WTC11 (cell line): ENCODE measurements around the gene ARHGAP6. TPM values are rescaled to one million over a fixed set of nuclear protein-coding genes. Genes with fewer than 3 reads are reported as not detected.

Experiments used
- ATAC-seq: fragments of 200-7000 bp; cut with Tn5 transposase; 2 replicates; pipeline ENCODE4 v1.10.0; 2021; ENCODE audit warnings: mild to moderate bottlenecking, moderate library complexity
- CTCF ChIA-PET: fragments of 300-600 bp; sonication (Branson Sonifier 250); formaldehyde crosslinking; loops from one replicate; lab custom pipeline; 2021; ENCODE audit warnings: antibody characterized with exemption; lab: Charles Lee
- POLR2A ChIA-PET: fragments of 350-600 bp; sonication (Branson Sonifier 250); formaldehyde crosslinking; loops from one replicate; lab custom pipeline; 2021; ENCODE audit warnings: antibody characterized with exemption; lab: Charles Lee
- DNase-seq: peaks from one replicate; pipeline ENCODE4 v3.0.0; 2021; ENCODE audit warnings: low spot score
- H3K27ac Mint-ChIP-seq: 2 replicates; pipeline ENCODE4 v1.8.0; 2021; ENCODE audit warnings: mixed read lengths
- H3K27me3 Mint-ChIP-seq: 2 replicates; pipeline ENCODE4 v1.8.0; 2021; ENCODE audit warnings: low read depth, mild to moderate bottlenecking, moderate library complexity, mixed read lengths
- H3K36me3 Mint-ChIP-seq: 2 replicates; pipeline ENCODE4 v1.8.0; 2021; ENCODE audit warnings: mixed read lengths
- H3K4me1 Mint-ChIP-seq: 2 replicates; pipeline ENCODE4 v1.8.0; 2022; ENCODE audit warnings: mixed read lengths
- H3K4me3 Mint-ChIP-seq: 2 replicates; pipeline ENCODE4 v1.8.0; 2021; ENCODE audit warnings: mild to moderate bottlenecking, moderate library complexity, mixed read lengths
- H3K9me3 Mint-ChIP-seq: 2 replicates; pipeline ENCODE4 v1.8.0; 2021; ENCODE audit warnings: mixed read lengths
- ESRRA ChIP-seq: sonication (generic); formaldehyde crosslinking; IDR thresholded peaks from 2 replicates; pipeline ENCODE4 v1.8.1; 2022; ENCODE audit warnings: mild to moderate bottlenecking, missing genetic modification reagents, borderline replicate concordance
- FOXP1 ChIP-seq: sonication (generic); formaldehyde crosslinking; IDR thresholded peaks from 2 replicates; pipeline ENCODE4 v1.8.0; 2022; ENCODE audit warnings: missing genetic modification reagents, mild to moderate bottlenecking, moderate library complexity, borderline replicate concordance
- GRHL2 ChIP-seq: fragments of 250-450 bp; sonication (Bioruptor Pico); IDR thresholded peaks from 2 replicates; pipeline ENCODE4 v1.8.0; 2022; ENCODE audit warnings: mild to moderate bottlenecking, moderate library complexity; ENCODE audit not compliant: insufficient replicate concordance, severe bottlenecking
- HMGA2 ChIP-seq: fragments of 250-450 bp; sonication (Bioruptor Pico); IDR thresholded peaks from 2 replicates; pipeline ENCODE4 v1.4.0; 2021; ENCODE audit warnings: mild to moderate bottlenecking, moderate library complexity
- ZBTB21 ChIP-seq: sonication (generic); formaldehyde crosslinking; IDR thresholded peaks from 2 replicates; pipeline ENCODE4 v1.8.1; 2023; ENCODE audit warnings: mild to moderate bottlenecking, missing genetic modification reagents, borderline replicate concordance
- total RNA-seq: library from RNA; stranded (reverse); gene quantifications from 3 replicates; pipeline ENCODE4 v1.2.3, GENCODE V29; 2021
- TF ChIP-seq, protein P1 (sequence below): sonication (generic); formaldehyde crosslinking; IDR thresholded peaks from 2 replicates; pipeline ENCODE4 v1.8.1; 2023; ENCODE audit warnings: mild to moderate bottlenecking, missing genetic modification reagents
- TF ChIP-seq, protein P2 (sequence below): sonication (generic); formaldehyde crosslinking; IDR thresholded peaks from 2 replicates; pipeline ENCODE4 v1.8.0; 2023; ENCODE audit warnings: mild to moderate bottlenecking, missing genetic modification reagents
- TF ChIP-seq, protein P3 (sequence below): sonication (generic); formaldehyde crosslinking; IDR thresholded peaks from 2 replicates; pipeline ENCODE4 v1.8.0; 2022; ENCODE audit warnings: mild to moderate bottlenecking, missing genetic modification reagents
- TF ChIP-seq, protein P4 (sequence below): sonication (generic); formaldehyde crosslinking; IDR thresholded peaks from 2 replicates; pipeline ENCODE4 v1.8.1; 2022; ENCODE audit warnings: missing genetic modification reagents, borderline replicate concordance
- TF ChIP-seq, protein P5 (sequence below): sonication (generic); formaldehyde crosslinking; IDR thresholded peaks from 2 replicates; pipeline ENCODE4 v1.8.0; 2022; ENCODE audit warnings: mild to moderate bottlenecking, missing genetic modification reagents
- TF ChIP-seq, protein P6 (sequence below): sonication (generic); formaldehyde crosslinking; IDR thresholded peaks from 2 replicates; pipeline ENCODE4 v1.8.0; 2023; ENCODE audit warnings: missing genetic modification reagents, mild to moderate bottlenecking, borderline replicate concordance

The ARHGAP6 gene
- total RNA-seq, 1 experiment from 2014 or later = 1.0 TPM

DNA sequence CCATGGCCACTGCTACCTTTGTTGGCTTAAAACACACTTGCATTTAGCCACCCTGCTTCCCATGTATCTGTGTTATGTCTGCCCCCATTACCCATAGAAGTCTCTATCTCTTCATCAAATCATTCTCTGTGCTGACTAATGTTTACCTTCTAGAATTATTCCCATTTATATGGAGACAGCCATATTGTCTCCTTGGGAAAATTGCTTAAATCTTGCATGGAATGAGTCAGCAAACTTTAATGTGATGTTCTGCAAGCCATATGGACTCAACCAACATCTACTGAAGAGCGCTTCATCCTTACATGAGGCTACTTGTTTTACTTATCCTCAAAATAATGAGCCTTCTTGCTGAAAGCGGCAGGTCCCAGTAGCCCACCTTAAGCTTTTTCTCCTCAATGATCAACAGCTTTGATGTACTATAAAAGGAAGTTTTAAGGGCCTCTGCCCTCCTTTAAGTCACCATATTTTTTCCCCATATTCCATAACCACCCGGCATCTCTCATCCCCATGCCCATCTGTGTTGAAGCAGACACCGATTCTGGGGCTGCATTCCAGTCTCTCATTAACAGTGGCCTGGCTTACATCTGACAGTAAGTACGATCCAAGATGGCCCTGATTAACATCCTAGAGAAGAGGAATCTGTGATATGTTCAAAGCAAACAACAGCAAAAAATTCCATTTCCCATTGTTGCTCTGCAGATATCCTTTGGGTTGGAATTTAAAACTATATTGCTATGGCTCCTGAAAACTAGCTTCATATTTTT is 130.4 kb downstream of the ARHGAP6 start:
- POLR2A ChIA-PET = no interaction called here
- Mint-ChIP-seq H3K36me3 (no peaks in the 10 kb centered on the region), H3K4me1 (peaks cover 5% of the 10 kb centered on the region; the same call in 1 of the 2 replicates), H3K27ac (no peak overlapping the region), H3K4me3 (no peak overlapping the region), H3K27me3 (peaks cover 50% of the 10 kb centered on the region), H3K9me3 (no peaks in the 10 kb centered on the region)
- CTCF ChIA-PET = no interaction called here
- no peak for ATAC-seq
- TF ChIP-seq, protein P1, sequence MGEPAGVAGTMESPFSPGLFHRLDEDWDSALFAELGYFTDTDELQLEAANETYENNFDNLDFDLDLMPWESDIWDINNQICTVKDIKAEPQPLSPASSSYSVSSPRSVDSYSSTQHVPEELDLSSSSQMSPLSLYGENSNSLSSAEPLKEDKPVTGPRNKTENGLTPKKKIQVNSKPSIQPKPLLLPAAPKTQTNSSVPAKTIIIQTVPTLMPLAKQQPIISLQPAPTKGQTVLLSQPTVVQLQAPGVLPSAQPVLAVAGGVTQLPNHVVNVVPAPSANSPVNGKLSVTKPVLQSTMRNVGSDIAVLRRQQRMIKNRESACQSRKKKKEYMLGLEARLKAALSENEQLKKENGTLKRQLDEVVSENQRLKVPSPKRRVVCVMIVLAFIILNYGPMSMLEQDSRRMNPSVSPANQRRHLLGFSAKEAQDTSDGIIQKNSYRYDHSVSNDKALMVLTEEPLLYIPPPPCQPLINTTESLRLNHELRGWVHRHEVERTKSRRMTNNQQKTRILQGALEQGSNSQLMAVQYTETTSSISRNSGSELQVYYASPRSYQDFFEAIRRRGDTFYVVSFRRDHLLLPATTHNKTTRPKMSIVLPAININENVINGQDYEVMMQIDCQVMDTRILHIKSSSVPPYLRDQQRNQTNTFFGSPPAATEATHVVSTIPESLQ (CRISPR knock-in tag) = no peak
- no peak for TF ChIP-seq HMGA2 (CRISPR knock-in tag)
- TF ChIP-seq ESRRA (CRISPR knock-in tag) = no peak
- TF ChIP-seq, protein P2, sequence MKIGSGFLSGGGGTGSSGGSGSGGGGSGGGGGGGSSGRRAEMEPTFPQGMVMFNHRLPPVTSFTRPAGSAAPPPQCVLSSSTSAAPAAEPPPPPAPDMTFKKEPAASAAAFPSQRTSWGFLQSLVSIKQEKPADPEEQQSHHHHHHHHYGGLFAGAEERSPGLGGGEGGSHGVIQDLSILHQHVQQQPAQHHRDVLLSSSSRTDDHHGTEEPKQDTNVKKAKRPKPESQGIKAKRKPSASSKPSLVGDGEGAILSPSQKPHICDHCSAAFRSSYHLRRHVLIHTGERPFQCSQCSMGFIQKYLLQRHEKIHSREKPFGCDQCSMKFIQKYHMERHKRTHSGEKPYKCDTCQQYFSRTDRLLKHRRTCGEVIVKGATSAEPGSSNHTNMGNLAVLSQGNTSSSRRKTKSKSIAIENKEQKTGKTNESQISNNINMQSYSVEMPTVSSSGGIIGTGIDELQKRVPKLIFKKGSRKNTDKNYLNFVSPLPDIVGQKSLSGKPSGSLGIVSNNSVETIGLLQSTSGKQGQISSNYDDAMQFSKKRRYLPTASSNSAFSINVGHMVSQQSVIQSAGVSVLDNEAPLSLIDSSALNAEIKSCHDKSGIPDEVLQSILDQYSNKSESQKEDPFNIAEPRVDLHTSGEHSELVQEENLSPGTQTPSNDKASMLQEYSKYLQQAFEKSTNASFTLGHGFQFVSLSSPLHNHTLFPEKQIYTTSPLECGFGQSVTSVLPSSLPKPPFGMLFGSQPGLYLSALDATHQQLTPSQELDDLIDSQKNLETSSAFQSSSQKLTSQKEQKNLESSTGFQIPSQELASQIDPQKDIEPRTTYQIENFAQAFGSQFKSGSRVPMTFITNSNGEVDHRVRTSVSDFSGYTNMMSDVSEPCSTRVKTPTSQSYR (CRISPR knock-in tag) = no peak
- TF ChIP-seq ZBTB21 (CRISPR knock-in tag) = no peak
- TF ChIP-seq, protein P3, sequence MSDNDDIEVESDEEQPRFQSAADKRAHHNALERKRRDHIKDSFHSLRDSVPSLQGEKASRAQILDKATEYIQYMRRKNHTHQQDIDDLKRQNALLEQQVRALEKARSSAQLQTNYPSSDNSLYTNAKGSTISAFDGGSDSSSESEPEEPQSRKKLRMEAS (CRISPR knock-in tag) = no peak
- DNase-seq = no peak

DNA sequence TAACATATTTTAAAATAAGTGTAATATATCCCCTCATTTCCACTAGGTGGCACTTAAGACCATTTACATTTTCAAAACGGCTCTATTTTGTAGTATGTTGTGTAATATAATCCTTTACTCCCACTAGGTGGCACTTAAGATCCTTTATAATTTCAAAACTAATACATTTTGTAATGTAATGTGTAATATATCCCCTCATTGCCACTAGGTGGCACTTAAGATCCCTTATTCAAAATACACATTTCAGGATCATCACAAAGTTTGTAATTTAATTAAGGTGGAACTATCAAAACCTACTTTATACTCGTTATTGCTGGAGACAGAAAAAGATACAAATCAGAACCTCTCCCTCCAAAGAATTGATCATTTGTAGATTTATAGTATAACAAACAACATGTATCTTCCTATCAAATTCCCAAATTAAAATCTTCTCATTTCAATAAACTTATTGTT is 132.5 kb downstream of the ARHGAP6 start:
- H3K4me1 Mint-ChIP-seq = peaks cover 5% of the 10 kb centered on the region; the same call in 1 of the 2 replicates
- no peak for DNase-seq
- peak; percentile 71 for ATAC-seq
- H3K9me3 Mint-ChIP-seq = no peaks in the 10 kb centered on the region
- no peaks in the 10 kb centered on the region for H3K36me3 Mint-ChIP-seq
- ChIA-PET CTCF (no interaction called here), POLR2A (no interaction called here)
- H3K27me3 Mint-ChIP-seq = peaks cover 31% of the 10 kb centered on the region
- TF ChIP-seq GRHL2 = no peak
- TF ChIP-seq, protein P4, sequence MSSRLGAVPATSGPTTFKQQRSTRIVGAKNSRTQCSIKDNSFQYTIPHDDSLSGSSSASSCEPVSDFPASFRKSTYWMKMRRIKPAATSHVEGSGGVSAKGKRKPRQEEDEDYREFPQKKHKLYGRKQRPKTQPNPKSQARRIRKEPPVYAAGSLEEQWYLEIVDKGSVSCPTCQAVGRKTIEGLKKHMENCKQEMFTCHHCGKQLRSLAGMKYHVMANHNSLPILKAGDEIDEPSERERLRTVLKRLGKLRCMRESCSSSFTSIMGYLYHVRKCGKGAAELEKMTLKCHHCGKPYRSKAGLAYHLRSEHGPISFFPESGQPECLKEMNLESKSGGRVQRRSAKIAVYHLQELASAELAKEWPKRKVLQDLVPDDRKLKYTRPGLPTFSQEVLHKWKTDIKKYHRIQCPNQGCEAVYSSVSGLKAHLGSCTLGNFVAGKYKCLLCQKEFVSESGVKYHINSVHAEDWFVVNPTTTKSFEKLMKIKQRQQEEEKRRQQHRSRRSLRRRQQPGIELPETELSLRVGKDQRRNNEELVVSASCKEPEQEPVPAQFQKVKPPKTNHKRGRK = no peak
- TF ChIP-seq, protein P5, sequence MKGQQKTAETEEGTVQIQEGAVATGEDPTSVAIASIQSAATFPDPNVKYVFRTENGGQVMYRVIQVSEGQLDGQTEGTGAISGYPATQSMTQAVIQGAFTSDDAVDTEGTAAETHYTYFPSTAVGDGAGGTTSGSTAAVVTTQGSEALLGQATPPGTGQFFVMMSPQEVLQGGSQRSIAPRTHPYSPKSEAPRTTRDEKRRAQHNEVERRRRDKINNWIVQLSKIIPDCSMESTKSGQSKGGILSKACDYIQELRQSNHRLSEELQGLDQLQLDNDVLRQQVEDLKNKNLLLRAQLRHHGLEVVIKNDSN = no peak
- TF ChIP-seq, protein P6, sequence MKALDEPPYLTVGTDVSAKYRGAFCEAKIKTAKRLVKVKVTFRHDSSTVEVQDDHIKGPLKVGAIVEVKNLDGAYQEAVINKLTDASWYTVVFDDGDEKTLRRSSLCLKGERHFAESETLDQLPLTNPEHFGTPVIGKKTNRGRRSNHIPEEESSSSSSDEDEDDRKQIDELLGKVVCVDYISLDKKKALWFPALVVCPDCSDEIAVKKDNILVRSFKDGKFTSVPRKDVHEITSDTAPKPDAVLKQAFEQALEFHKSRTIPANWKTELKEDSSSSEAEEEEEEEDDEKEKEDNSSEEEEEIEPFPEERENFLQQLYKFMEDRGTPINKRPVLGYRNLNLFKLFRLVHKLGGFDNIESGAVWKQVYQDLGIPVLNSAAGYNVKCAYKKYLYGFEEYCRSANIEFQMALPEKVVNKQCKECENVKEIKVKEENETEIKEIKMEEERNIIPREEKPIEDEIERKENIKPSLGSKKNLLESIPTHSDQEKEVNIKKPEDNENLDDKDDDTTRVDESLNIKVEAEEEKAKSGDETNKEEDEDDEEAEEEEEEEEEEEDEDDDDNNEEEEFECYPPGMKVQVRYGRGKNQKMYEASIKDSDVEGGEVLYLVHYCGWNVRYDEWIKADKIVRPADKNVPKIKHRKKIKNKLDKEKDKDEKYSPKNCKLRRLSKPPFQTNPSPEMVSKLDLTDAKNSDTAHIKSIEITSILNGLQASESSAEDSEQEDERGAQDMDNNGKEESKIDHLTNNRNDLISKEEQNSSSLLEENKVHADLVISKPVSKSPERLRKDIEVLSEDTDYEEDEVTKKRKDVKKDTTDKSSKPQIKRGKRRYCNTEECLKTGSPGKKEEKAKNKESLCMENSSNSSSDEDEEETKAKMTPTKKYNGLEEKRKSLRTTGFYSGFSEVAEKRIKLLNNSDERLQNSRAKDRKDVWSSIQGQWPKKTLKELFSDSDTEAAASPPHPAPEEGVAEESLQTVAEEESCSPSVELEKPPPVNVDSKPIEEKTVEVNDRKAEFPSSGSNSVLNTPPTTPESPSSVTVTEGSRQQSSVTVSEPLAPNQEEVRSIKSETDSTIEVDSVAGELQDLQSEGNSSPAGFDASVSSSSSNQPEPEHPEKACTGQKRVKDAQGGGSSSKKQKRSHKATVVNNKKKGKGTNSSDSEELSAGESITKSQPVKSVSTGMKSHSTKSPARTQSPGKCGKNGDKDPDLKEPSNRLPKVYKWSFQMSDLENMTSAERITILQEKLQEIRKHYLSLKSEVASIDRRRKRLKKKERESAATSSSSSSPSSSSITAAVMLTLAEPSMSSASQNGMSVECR (CRISPR knock-in tag) = no peak
- TF ChIP-seq FOXP1 (CRISPR knock-in tag) = no peak
- no peak overlapping the region for H3K27ac Mint-ChIP-seq
- H3K4me3 Mint-ChIP-seq = no peak overlapping the region
